GM19238 (cell line): ENCODE data around the gene ADIPOR2.
"Not testable (repeated sequence)": the region's sequence is repeated elsewhere in the genome, so short reads cannot be mapped to it uniquely, and the experiment has no call there.

Source experiments
- DNase-seq: peaks from one replicate; pipeline ENCODE4 v3.0.0; 2011; ENCODE audit warnings: low spot score; ENCODE audit not compliant: insufficient read length

ADIPOR2 gene

GRCh38 chr12:1811281-1811947 is 120.5 kb downstream of the ADIPOR2 start:
- DNase-seq = no peak

DNA sequence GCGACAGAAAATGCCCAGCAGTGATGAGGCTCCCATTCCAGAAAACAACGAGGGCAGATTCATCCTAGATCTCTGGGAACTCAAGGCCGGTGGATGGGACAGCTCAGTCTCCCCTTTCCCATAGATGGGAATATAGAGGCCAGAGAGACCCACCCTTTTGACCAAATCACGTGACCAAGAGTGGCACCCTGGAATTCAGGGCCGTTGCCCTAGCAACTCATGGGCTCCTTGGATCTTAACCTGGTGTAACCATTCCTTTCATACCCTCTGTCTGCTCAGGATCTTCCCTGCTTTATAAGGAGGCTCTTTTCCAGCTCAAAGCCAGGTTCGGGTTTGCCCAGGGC is 121.0 kb downstream of the ADIPOR2 start:
- DNase-seq = no peak

DNA sequence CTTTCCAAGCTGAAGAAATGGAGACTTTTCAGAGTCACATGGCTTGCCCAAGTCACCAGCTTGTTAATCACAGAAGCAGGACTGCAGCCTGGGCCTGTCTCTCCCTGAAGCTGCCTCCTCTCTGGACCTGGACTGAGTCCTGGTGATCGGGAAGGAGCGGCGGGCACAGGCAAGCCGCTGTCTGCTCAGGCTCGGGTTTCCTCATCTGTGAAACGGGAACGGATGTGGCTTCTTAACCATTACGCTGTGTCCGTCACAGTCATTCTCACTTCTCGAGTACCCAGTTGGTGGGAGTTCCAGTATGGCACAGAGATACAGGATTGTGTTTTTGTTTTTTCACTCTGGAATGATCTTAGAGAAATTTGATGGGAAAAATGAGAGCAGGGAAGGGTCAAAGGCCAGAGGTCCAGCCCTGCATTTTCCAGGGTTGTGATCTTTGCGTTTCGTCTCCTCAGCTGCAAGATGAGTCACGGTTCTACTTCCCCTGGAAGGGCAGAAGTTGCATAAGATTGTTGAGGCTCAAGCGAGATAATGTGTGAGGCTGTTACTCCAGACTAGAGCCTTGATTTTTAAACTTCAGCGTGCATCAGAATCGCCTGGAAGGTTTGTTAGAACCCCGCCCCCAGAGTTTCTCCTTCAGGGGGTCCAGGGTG is 121.9 kb downstream of the ADIPOR2 start:
- no peak for DNase-seq

DNA sequence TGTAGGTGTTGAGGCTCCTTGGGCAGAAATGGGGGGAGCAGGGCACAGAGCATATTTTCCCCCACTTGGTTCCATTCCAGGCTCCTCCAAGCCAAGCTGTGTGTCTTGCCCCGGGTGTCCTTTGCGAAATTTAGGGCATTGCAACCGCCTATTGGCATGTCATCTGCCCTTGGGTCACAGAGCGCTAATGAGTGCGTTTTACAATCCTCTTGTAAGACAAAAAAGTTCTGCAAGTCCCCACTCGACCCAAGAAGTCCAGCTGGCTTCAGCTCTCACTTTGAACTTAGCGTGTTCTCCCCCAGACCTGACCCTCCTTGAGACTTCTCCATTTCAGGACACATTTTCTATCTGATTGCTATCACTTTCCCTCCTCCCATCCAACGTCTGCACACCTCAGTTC is 123.4 kb downstream of the ADIPOR2 start:
- DNase-seq = no peak

- DNase-seq = no peak
Measured at GRCh38 chr12:1815108-1815507, 124.2 kb downstream of the ADIPOR2 start.

DNA sequence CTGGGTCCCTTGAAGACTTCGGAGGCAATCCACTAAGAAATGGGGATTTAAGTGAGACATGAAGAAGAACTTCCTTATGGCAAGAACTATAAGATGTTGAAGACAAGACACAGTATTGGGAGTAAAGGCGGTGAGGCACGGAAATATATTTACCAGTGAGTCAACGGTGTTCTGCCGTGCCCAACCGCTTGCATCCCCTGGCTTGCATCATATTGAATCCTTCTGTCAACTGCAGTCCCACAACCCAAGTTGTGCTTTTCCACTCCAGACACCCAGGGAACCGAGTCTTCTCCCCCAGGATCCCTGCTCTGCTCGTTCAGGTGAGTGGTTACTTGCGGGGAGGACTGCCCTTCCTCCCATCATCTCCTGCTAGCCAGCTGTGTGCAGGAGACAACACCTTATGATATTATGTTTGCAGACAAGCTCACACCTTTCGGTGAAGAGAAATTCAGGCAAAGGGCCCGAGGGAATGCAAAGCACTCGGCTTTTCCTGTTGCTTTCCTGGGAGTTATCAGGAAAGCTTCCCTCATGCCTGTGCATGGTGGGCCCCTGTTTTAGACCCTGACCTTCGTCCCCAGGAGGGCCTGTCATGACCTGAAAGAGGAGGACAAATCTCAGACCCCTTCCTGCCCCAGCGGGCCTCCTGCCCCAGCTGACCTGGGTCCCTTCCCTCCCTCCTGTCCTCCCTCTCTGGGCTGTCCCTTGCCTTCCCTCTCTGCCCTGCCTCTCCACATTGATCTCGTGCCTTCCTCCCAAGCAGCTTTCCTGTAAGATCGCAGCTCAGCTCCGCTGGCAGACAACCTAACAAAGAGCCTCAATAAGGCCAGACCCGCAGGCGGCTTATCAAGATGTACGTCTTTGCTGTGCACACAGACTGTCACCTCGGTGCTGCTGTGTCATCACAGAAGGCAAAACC is 125.2 kb downstream of the ADIPOR2 start:
- no peak for DNase-seq

DNA sequence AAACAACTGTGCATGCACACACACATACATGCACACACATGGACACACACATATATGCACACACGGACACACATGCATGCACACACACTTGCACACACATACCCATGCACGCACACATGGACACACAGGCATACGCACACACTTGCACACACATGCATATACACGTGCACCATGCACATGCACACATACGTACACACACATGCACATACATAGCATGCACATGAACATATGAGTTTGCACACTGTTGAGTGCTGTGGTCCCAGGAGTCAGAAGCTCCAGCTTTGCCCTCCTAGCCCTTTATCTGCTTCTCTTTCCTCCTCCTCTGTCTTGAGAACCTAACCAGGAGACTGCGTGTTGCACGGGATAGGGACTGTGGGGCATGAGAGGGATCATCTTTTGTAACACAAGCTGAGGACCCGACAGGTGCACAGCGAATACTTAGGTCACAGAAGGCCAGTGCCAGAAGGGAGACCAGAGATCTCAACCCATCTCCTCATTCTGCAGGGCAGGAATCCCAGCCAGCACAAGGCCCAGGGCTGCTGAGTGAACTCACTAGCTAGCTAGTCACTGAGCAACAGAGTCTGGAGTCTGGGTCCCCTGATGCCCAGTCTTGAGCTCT is 126.0 kb downstream of the ADIPOR2 start:
- no peak for DNase-seq

DNA sequence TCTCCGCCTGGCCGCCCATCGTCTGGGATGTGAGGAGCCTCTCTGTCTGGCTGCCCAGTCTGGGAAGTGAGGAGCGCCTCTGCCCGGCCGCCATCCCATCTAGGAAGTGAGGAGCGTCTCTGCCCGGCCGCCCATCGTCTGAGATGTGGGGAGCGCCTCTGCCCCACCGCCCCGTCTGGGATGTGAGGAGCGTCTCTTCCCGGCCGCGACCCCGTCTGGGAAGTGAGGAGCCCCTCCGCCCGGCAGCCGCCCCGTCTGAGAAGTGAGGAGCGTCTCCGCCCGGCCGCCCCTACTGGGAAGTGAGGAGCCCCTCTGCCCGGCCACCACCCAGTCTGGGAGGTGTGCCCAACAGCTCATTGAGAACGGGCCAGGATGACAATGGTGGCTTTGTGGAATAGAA is 127.1 kb downstream of the ADIPOR2 start:
- DNase-seq = not testable (repeated sequence)

GRCh38 chr12:1819050-1819449 is 128.2 kb downstream of the ADIPOR2 start:
- no peak for DNase-seq

DNA sequence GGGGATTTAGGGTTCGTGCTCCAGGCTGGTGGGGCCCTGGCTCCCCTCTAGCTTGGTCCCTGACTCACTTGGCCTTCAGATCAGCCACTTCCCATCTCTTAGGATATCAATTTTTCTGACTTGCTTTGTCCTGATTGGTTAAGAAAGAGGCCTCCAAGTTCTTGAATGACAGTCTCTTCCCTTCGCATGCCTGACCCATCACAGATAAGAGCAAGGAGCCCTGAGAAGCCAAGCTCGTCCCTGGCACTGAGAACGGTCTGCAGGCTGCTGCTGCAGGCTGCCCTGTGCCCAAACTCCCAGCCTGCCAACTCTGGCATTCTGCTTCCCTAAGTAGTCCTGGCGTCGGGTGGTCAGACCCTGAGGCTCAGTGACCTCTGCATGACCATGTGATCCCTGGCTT is 128.7 kb downstream of the ADIPOR2 start:
- DNase-seq = no peak

GRCh38 chr12:1820191-1820895 is 129.5 kb downstream of the ADIPOR2 start, which contains the start of gene LRTM2:
Gene LRTM2 (plus strand): TSS chr12:1820565. CDS start chr12:1828149, 7,584 bp downstream.
- no peak for DNase-seq

DNA sequence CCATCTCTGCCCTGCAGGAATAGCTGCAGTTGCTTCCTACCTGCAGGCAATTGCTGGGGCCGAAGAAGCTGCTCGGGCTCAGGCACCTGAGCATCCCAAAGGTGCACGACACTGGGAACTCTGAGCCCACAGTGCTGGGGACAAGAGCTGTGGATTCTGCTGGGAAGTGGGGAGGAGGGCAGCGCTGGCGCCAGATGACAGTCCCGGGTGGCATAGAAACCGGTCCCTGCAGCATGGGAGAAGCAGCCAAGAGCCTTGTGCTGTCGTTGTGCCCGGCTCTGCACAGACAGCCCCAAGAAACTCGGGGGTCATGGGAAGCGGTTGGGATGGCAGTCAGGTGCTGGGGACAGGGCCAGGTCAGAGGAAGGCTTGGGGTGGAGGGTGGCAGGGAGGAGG is 130.0 kb downstream of the ADIPOR2 start:
- no peak for DNase-seq

GRCh38 chr12:1821805-1822204 is 130.9 kb downstream of the ADIPOR2 start:
- no peak for DNase-seq

GRCh38 chr12:1822699-1823098 is 131.8 kb downstream of the ADIPOR2 start:
- no peak for DNase-seq

GRCh38 chr12:1823237-1823636 is 132.4 kb downstream of the ADIPOR2 start:
- DNase-seq = no peak

- DNase-seq = no peak
Measured at GRCh38 chr12:1825382-1826102, 134.7 kb downstream of the ADIPOR2 start.

- DNase-seq = no peak
Measured at GRCh38 chr12:1826401-1826800, 135.5 kb downstream of the ADIPOR2 start.

DNA sequence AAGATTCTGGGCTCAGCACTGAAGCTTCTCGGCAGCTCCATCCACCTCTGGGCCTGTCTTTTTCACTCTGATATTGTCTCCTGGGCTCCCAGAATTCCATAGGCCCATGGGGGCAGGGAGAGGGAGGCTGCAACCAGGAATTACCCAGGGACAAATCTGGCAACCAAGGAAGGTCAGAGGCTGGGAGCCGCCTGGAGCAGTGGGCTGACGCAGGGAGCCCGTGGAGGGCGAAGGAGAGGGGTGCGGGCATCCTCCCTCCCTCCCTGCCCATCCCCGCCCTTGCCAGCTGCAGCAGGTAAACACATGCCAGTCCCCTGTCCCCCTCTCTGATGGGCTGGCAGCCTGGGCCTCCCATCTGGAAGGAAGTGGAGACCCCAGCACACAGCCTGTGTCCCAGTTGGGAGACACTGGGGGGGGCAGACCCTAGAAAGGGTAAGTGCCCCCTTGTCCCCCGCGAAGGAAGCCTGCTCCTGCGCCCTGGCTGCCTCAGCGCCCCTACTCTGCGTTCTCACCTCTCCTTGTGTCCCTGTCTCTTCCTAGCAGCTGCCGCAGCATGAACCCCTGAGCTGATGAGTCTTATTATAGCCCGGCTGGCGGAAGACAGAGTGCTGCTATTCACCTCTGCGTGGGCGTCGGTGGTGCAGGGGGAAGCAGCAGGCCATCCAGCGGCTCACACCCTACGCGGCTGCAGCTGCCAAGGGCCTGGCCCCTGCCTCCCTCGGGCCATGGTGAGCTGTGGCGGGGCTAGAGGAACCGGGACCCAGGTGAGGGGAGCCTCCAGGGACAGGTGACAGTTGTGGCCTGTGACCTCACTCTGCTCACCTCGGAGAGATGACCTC is 136.2 kb downstream of the ADIPOR2 start:
- no peak for DNase-seq
